Activated T-cell treated with anti-CD3 and anti-CD28 coated beads, Interleukin-2, amount 50 U/mL, for 24 hours (primary cell): ENCODE results near the gene PXYLP1.
"Not testable (repeated sequence)": the region's sequence is repeated elsewhere in the genome, so short reads cannot be mapped to it uniquely, and the experiment has no call there.

Experiments
- DNase-seq: peaks from one replicate; pipeline ENCODE4 v3.0.0-alpha.2; 2020
- H3K27ac Mint-ChIP-seq: 2 replicates; pipeline ENCODE4 v1.8.0; 2020; ENCODE audit warnings: mild to moderate bottlenecking, mixed read lengths
- H3K27me3 Mint-ChIP-seq: 2 replicates; pipeline ENCODE4 v1.8.0; 2020; ENCODE audit warnings: mixed read lengths
- H3K36me3 Mint-ChIP-seq: 2 replicates; pipeline ENCODE4 v1.8.0; 2020; ENCODE audit warnings: low read depth, mixed read lengths
- H3K4me1 Mint-ChIP-seq: 2 replicates; pipeline ENCODE4 v1.8.0; 2020; ENCODE audit warnings: low read depth, mixed read lengths
- H3K4me3 Mint-ChIP-seq: 2 replicates; pipeline ENCODE4 v1.8.0; 2020; ENCODE audit warnings: mild to moderate bottlenecking, moderate library complexity, mixed read lengths
- H3K9me3 Mint-ChIP-seq: 2 replicates; pipeline ENCODE4 v1.8.0; 2020; ENCODE audit warnings: mixed read lengths

PXYLP1 gene

DNA sequence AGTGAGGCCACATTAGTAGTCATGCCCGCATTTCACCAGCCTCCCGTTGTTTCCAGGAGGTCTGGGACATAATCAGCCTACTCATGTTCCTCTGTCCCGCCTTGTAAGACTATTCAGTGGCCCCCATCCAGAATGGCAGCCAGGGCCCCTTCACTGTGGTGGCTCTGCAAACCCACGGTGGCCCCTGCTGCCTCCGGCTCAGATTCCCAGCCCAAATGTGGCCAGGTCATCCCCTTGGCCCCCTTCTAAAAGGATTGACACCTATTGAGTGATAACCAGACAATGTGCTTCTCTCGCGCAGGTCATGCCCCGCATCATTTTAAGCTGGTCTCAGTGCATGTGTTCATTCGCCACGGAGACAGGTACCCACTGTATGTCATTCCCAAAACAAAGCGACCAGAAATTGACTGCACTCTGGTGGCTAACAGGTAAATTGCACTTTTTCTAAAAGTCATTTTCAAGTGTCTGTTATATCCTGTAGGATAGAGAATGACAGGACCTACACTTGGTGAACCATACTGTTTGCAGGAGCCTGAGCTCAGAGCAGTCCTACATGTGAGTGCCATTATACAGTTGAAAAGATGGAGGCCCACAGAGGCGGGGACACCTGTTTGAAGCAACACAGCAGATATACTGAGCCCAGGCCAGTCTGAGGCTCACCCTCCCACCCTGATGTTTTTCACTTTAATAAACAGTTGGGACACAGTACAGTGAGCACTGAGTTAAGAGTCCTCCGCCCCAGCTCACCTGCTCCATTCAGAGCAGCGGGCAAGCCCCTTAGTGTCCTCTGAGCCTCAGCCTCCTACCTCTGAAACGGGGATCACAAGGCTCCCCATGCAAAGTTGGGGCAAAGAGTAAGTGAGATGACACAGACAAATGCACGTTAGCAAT is 47.7 kb downstream of the PXYLP1 start:
- peak overlapping the region; percentile 2 for H3K27ac Mint-ChIP-seq
- H3K9me3 Mint-ChIP-seq = no peaks in the 10 kb centered on the region
- no peak overlapping the region for H3K4me3 Mint-ChIP-seq
- DNase-seq = no peak
- peaks cover 21% of the 10 kb centered on the region for H3K4me1 Mint-ChIP-seq
- peaks cover 21% of the 10 kb centered on the region for H3K36me3 Mint-ChIP-seq
- H3K27me3 Mint-ChIP-seq = no peaks in the 10 kb centered on the region

GRCh38 chr3:141280086-141280485 is 48.5 kb downstream of the PXYLP1 start:
- no peak for DNase-seq
- peaks cover 13% of the 10 kb centered on the region for H3K4me1 Mint-ChIP-seq
- H3K9me3 Mint-ChIP-seq = no peaks in the 10 kb centered on the region
- peaks cover 22% of the 10 kb centered on the region for H3K36me3 Mint-ChIP-seq
- no peak overlapping the region for H3K27ac Mint-ChIP-seq
- H3K4me3 Mint-ChIP-seq = no peak overlapping the region
- no peaks in the 10 kb centered on the region for H3K27me3 Mint-ChIP-seq

DNA sequence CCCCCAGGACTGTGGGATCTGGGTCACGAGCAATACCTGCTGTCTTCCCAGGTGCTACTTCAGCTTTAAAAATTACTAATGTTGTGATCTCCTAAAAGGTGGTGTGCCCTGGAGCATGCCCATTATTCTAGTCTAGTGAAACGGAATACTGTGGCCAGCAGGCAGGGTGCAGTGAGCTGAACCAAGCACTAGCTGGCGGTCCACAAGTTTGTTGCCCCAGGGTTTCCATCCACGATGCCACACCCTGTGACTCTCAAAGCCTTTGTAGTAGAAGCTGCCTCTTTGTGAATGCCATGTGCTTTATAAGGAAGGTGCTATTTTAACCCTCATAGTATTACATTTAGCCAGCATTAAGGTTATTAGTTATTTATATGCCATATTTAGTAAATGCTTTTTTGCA is 49.1 kb downstream of the PXYLP1 start:
- Mint-ChIP-seq H3K4me1 (peaks cover 8% of the 10 kb centered on the region), H3K27me3 (no peaks in the 10 kb centered on the region), H3K4me3 (no peak overlapping the region), H3K9me3 (no peaks in the 10 kb centered on the region), H3K36me3 (peaks cover 22% of the 10 kb centered on the region), H3K27ac (no peak overlapping the region)
- no peak for DNase-seq

DNA sequence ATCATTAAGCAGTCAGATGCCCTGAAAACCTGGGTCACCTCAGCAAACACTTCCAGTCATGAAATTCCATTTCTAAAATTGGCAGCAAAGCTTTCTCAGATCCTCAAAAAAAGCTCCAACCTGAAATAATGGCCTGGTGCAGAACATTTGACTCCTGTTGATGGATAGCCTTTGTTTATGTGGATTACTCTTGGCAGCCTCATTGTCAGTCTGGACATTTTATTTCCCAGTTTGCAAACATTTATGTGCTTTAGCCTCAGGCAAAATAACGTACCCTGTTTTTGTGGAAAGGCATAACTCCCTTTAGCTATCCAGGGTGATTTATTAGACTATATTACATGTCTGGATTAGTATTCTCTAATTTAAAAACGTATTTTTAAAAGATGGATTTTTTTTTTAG is 53.9 kb downstream of the PXYLP1 start:
- H3K27me3 Mint-ChIP-seq = no peaks in the 10 kb centered on the region

DNA sequence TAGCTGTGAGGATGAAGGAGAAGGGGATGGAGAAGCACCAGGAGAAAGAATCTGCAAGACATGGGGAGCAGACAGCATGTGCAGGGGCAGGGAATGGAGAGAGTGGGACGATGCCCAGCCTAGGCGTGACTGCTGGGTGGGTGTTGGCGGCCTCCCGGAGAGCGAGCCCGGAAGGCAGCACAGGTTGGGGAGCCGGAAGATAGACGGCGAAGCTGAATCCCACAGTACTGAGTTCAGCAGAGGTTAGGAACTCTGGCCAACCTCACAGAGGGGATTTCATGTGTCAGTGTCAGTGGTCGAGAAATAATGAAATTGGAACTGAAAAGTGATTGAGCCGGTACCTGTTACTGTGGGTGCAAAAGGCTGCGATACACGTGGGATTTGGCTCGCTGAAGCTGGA is 55.2 kb downstream of the PXYLP1 start:
- no peak overlapping the region for H3K4me3 Mint-ChIP-seq
- H3K4me1 Mint-ChIP-seq = peaks cover 4% of the 10 kb centered on the region
- no peaks in the 10 kb centered on the region for H3K27me3 Mint-ChIP-seq
- H3K36me3 Mint-ChIP-seq = peaks cover 53% of the 10 kb centered on the region
- H3K9me3 Mint-ChIP-seq = no peaks in the 10 kb centered on the region
- DNase-seq = no peak
- no peak overlapping the region for H3K27ac Mint-ChIP-seq

More for the DNA sequence above, 53.9 kb downstream of the PXYLP1 start:
- no peak for DNase-seq
- Mint-ChIP-seq H3K27ac (no peak overlapping the region), H3K4me3 (no peak overlapping the region), H3K9me3 (no peaks in the 10 kb centered on the region), H3K4me1 (peaks cover 4% of the 10 kb centered on the region), H3K36me3 (peaks cover 48% of the 10 kb centered on the region)

GRCh38 chr3:141287326-141287725 is 55.7 kb downstream of the PXYLP1 start:
- Mint-ChIP-seq H3K4me1 (peaks cover 4% of the 10 kb centered on the region), H3K27ac (no peak overlapping the region), H3K27me3 (no peaks in the 10 kb centered on the region), H3K4me3 (no peak overlapping the region), H3K9me3 (no peaks in the 10 kb centered on the region), H3K36me3 (peaks cover 56% of the 10 kb centered on the region)
- DNase-seq = no peak

- H3K9me3 Mint-ChIP-seq = no peaks in the 10 kb centered on the region
- no peak for DNase-seq
These were observed 56.8 kb downstream of the PXYLP1 start for GRCh38 chr3:141288336-141288990.

GRCh38 chr3:141289228-141289772 is 57.7 kb downstream of the PXYLP1 start:
- DNase-seq = no peak
- Mint-ChIP-seq H3K4me3 (no peak overlapping the region), H3K9me3 (no peaks in the 10 kb centered on the region), H3K36me3 (peaks cover 56% of the 10 kb centered on the region), H3K27ac (peak overlapping the region; percentile 29), H3K27me3 (no peaks in the 10 kb centered on the region), H3K4me1 (peaks cover 18% of the 10 kb centered on the region)

More at GRCh38 chr3:141288336-141288990, 56.8 kb downstream of the PXYLP1 start:
- Mint-ChIP-seq H3K36me3 (peaks cover 59% of the 10 kb centered on the region), H3K27me3 (no peaks in the 10 kb centered on the region), H3K4me1 (peaks cover 9% of the 10 kb centered on the region), H3K27ac (no peak overlapping the region), H3K4me3 (no peak overlapping the region)

DNA sequence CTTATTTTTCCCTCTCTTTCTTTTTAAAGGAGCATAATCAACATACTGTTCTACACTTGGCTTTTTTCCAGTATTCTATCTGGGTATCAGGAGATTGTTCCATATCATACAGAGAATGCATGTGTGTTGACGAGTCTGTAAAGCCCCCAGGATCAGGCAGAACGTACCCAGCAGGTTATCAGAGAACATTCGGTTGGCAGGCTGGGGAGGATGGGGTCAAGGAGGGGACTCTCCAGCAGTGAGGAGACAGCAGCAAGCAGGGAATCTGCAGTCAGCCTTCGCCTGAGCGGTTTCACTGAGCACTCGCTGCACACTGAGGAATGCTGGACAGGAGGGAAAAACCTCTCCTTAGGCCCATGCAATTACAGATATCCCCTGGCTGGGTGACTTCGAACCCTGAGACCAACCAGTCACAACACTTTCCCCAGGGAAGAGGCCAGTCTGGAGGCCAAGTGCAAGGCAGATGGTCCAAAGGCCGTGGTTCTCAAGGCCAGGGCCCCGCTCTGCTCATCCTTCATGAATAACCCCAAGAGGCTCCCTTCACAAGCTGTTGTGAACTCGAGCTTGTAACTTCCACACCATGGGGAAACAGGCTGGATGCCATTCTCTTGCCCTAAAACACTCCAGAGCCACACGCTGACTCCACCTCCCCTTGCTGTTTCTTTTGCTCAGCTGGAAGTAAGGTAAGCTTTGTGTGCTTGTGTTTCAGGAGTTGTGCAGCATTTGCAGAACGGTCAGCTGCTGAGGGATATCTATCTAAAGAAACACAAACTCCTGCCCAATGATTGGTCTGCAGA is 60.1 kb downstream of the PXYLP1 start:
- H3K27ac Mint-ChIP-seq = no peak overlapping the region
- no peak overlapping the region for H3K4me3 Mint-ChIP-seq
- H3K36me3 Mint-ChIP-seq = peaks cover 53% of the 10 kb centered on the region
- no peaks in the 10 kb centered on the region for H3K27me3 Mint-ChIP-seq
- DNase-seq = no peak
- H3K4me1 Mint-ChIP-seq = peaks cover 28% of the 10 kb centered on the region
- no peaks in the 10 kb centered on the region for H3K9me3 Mint-ChIP-seq

- Mint-ChIP-seq H3K4me3 (no peak overlapping the region), H3K9me3 (no peaks in the 10 kb centered on the region), H3K27me3 (no peaks in the 10 kb centered on the region), H3K4me1 (peaks cover 28% of the 10 kb centered on the region), H3K27ac (no peak overlapping the region), H3K36me3 (peaks cover 48% of the 10 kb centered on the region)
- DNase-seq = no peak
These were observed 60.9 kb downstream of the PXYLP1 start for GRCh38 chr3:141292356-141293058.

GRCh38 chr3:141294301-141294700 is 62.7 kb downstream of the PXYLP1 start:
- Mint-ChIP-seq H3K4me1 (peaks cover 28% of the 10 kb centered on the region), H3K36me3 (peaks cover 32% of the 10 kb centered on the region), H3K27ac (peak overlapping the region; percentile 86), H3K9me3 (no peaks in the 10 kb centered on the region), H3K4me3 (peak overlapping the region; percentile 65), H3K27me3 (no peaks in the 10 kb centered on the region)
- no peak for DNase-seq

GRCh38 chr3:141294848-141295247 is 63.2 kb downstream of the PXYLP1 start:
- H3K9me3 Mint-ChIP-seq = no peaks in the 10 kb centered on the region
- peak overlapping the region; percentile 65 for H3K4me3 Mint-ChIP-seq
- peaks cover 27% of the 10 kb centered on the region for H3K36me3 Mint-ChIP-seq
- H3K4me1 Mint-ChIP-seq = peaks cover 26% of the 10 kb centered on the region
- H3K27ac Mint-ChIP-seq = peak overlapping the region; percentile 86
- H3K27me3 Mint-ChIP-seq = no peaks in the 10 kb centered on the region
- DNase-seq = no peak

- peaks cover 35% of the 10 kb centered on the region for H3K4me1 Mint-ChIP-seq
- H3K27me3 Mint-ChIP-seq, H3K36me3 Mint-ChIP-seq, DNase-seq, H3K9me3 Mint-ChIP-seq: not testable (repeated sequence)
- peak overlapping the region; percentile 56 for H3K4me3 Mint-ChIP-seq
- H3K27ac Mint-ChIP-seq = peak overlapping the region; percentile 32
These were observed 68.8 kb downstream of the PXYLP1 start for GRCh38 chr3:141300426-141300825.
